NCI-H1694 (cell line): ENCODE measurements around the gene KRT38.
"Not testable (repeated sequence)": the region's sequence is repeated elsewhere in the genome, so short reads cannot be mapped to it uniquely, and the experiment has no call there.

Source experiments
- DNase-seq: peaks from one replicate; lab custom pipeline; 2025; lab: John Stamatoyannopoulos, UW

The KRT38 gene

DNA sequence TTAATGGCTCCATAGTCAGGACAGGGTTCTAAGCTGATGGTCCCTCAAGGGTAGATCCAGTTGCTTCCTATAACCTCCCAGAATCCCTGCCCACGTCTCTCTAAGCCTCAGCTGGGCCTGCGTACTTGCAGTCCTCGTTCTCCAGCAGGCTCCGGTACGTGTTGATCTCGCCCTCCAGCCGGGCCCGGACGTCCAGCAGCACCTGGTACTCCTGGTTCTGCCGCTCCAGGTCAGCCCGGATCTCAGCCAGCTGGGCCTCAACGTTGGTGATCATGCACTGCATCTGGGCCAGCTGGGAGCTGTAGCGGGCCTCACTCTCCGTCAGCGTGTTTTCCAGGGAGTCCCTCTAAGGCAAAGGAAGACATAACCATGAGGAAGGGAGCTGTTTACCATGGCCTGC lies 21.9 kb upstream of the KRT38 start:
- DNase-seq = no peak

DNA sequence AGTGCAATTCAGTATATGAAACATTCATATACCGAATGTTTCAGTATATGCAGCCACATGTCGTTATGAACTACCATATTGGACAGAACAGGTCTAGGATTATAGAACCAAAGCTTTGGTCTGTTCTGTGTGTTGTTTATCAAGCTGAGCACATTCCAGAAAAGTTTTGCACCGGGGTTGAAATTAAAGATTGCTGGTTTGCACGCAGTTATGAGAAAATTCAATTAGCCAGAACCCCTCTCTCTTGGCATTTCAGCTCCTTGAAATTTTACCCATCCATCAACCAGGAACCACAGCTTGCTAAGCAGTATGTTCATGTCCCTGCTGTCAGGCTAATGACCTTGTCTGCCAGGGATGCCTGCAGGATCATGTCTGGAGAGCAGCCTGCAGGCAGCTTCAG lies 16.9 kb upstream of the KRT38 start:
- DNase-seq = no peak

DNA sequence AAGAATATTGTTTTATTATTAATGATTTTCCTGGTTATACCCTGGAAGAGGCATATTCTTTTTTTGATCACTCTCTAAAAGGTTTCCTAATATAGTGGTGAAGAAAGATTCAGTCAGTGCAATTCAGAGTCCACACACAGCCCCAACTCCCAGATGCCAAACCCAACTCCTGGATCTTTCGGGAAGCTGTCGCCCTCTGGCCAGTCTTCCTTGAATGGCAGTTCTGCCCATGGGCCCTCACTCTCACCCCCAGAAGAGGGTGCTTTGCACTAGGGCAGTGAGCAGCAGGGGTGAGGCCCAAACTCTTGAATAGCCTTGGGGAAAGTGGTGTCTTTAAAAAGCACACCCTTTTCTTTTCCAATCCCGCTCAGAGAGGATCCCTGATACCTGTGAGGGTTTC lies 15.4 kb upstream of the KRT38 start:
- no peak for DNase-seq

DNA sequence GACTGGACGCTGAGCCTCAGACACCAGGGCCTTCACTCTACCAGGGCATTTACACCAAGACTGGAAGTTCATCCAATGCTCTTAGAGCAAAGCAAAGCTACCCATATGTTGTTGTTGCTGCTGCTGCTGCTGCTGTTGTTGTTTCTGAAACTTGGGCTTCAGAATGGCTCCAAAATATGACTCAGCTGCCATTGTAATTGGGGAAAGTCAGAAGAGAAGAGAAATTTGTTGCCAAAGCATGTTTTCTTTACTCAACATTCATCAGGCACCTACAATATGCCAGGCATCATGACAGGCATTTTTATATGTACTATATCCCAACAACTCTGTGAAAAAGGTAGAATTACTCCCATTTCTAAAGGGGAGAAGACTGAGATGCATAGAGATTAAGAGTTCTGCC lies 14.5 kb upstream of the KRT38 start:
- peak; percentile 19 for DNase-seq

DNA sequence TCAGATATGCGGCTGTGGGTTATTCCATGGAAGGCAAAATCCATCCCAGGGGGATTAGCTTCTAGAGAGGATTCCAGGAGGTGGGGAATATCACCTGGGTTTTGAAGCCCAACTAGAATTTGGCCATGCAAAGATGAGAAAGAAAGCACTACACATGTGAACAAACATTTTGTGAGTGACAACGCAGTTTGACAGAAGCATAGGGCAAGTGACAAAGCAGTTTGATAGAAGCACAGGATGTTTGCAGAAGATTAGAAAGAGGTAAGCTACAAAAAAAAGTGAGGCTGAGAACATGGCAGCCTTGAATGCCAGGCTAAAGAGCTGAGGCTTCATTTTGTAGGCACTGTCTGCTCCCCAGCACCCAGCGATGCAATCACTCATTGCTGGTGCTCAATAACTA lies 12.3 kb upstream of the KRT38 start:
- DNase-seq = no peak

DNA sequence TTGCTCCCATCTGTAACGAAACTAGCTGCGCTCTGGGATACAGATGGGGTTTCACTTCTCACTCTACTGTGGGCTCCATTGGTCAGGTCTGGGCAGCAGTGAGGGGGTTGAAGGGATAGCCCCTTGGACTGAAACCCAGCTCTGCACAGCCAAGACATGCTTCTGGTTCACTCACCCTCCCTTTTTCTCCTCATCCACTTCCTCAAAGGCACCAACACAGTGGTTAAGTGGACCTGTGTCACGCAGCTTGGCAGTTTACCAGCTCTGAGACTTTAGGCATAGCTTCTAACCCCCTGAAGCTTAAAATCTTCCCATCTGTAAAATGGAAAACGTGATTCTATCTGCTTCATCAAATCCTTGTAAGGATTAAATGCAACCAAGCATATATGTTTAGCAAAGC lies 11.5 kb upstream of the KRT38 start:
- DNase-seq = no peak

DNA sequence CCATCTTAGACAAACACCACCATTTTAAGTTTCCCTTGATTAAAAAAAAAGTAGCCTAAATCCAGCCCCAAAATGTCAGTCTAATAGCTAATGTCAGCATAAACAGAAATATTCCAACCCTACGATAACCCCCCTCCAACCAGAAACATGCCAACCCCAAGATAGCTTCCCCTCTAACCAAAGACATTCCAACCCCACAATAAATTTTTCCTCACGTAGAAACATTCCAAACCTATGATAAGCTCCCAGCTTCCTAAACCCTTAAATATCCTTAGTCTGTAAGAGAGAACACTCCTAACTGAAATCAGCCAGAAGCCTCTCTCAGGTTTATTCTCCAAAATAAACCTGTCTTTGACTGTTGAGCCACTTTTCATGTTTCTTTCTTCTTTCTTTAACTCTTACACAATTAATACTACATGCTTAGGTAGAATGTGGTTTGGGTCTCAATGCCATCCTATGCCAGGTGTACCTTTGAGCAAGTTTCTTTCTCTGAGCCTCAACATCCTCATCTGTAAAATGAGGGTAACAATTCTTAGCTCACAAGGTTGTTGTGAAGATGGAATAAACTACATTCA lies 10.5 kb upstream of the KRT38 start:
- DNase-seq = no peak

DNA sequence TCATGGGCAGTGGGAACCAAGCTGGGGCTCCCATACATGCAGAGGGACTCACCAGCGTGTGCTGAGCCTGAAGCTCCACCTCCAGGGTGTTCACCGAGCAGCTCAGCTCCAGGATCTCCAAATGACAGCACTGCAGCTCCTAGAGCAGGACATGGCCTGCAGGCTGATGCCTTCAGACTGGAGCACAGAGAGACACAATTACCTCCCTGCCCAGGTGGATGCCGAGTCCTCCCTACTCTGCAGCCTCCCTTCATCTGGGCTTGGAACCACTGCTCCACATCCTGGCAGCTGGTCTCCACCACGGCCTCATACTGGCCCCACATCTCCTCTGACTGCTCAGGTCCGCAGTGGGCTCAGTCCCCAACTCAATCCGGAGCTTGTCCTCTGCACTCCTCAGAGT lies 8.2 kb upstream of the KRT38 start:
- DNase-seq = no peak

DNA sequence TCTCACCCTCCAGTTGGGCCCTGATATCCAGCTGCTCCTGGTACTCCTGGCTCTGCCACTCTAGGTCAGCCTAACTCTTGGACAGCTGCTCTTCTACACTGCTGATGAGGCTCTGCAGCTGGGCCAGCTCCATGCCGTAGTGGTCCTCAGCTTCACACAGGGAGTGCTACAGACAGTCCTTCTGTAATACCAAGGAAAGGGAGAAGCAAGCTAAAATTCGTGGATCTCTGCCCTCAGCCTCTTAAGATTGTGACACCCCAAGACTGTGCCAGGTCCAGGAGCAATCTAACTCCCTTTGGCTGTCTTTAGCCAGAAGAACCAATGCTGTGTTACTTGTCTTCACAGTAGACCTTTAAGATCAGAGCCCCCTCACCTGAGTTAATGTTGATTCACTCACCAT lies 7.7 kb upstream of the KRT38 start:
- DNase-seq = no peak

DNA sequence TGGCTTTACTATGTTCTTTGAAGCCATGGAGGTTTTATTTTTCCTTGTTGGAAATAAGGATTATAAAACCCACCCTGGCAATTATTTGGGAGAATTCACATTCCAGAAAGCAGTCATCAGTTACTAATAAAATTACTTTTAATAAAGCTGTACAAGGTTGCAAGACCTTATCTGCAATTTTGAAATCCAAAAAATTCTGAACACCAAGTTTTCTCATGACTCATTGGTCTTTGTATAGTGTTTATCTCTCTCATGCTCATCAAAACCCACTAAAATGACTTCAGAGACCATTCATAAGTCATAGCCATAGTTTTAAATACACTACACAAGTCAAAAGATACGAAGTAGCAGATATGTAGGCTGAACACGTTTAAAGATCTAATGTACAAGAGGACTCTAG lies 6.0 kb upstream of the KRT38 start:
- no peak for DNase-seq

DNA sequence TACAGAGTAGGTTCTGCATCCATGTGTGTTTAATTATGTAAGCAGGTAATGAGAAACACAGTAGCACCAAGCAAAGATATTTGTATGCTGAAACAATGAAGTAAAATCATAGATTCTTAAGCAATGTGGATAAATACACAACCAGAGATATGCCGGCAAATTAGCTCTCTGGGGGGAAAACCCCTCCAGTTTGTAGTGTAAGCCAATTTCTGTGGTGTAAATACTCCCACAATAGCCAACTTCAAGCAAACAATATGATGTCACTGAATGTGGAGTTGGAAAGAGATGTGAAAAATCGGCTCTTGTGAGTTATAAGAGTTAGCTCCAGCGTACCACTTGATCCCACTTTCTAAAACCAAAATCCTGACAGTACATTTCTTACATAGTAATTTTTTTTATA lies 3.9 kb upstream of the KRT38 start:
- DNase-seq = no peak

DNA sequence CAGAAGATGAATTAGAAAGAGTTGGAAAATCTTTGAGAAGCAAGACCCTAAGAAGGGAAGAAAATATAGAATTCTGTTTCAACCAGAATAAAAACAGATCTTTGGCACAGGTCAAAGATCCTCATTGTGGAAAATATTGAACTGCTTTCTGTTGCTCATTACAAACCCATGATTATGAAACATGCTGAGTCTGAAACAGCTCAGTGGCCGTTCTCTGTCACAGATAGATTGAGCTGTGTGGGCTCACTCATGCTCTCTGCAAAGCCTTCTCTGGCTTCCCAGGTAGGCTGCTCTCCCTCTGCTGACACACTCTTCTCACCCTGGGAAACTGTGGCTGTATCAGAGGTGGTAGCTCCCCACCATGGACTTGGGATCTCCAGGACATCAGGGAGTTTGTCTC lies 3.4 kb upstream of the KRT38 start:
- DNase-seq = no peak

DNA sequence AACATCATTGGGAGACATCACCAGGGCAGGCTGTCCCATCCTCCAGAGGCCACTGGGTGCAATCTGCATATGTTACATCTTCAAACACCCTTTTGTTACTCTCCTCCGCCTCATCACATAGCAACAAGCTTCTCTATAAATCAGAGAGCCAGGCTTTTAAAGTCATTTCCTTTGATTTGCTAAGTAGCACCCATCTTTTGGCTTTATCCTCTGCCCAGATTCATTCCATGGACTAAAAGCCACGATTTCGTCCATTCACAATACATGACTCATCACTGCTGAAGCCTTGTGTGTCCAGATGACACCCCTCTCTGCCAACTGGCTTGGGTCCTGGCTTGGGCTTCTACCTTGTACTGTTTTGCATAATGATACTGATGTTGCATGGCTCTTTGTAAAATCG lies 2.0 kb upstream of the KRT38 start:
- DNase-seq = no peak

DNA sequence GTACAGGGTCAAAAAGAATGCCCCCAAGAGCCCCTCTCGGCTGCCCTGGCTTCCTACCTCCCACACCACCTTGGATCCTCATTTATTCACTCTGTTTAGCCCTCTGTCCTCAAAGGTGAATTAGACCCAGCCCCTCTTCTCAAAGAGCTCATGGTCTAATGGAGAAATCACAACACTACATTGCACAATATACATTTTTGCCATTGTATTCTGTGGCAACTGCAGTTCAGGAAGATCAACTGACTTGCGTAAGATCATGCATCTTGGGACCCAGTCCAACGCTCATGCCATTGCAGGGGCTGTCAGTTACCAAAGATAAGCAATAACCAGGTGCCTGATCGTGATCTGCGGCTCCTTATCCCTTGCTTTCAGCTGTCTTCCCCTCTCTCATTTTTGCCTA lies 1.4 kb downstream of the KRT38 start:
- no peak for DNase-seq

DNA sequence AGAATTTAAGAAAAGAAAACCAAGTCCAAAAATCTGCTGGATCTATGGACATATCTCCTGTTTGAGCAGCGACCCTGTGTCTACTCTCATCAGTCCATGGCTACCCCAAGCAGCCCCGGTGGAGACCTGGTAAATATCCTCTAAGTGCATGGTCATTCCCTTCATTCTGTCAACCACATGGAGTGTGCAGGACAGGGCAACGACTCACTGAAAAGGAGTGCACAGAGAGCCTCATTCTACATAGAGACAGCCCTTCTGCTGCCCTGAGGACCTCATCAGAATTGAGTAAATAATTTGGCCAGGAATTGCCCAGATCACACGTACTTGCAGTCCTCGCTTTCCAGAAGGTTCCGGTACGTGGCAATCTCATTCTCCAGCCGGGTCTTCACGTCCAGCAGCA lies 3.0 kb downstream of the KRT38 start:
- DNase-seq = no peak

DNA sequence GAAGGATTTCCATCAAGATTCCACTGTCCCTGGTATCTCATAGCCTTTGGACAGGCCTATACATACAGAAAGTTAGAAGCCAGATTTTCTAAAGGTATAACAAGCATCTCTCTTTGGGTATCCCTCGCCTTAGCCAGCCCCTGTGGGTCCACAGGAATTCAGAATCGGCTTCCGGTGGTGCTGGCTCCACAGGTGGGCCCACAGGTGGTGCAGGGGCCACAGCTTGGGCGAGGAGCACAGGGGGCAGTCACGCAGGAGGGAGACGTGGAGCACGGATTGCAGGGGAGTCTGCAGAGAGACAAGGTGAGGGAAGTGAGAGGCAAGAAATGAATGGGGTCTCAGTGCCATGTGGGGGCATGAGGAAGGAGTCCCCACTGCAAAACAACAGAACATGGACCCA lies 3.5 kb downstream of the KRT38 start:
- DNase-seq = no peak

DNA sequence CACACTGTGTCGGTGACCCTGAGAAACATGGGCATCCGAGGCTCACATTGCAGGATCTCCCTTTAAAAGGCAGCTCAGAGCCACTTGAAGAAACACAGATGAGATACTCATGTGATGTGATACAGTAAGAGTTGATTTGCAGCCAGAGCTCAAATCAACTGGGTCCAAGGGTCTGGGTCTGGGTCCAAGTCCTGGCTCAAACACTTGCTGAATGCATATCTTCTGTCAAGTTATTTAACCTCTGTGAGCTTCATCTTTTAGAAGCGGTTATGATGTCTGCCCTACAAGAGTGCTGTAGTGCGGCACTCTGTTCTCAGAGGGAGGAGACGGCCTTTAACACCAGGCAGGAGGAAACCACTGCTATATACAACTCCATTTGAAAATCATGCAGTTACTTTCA lies 6.4 kb downstream of the KRT38 start:
- DNase-seq = no peak

DNA sequence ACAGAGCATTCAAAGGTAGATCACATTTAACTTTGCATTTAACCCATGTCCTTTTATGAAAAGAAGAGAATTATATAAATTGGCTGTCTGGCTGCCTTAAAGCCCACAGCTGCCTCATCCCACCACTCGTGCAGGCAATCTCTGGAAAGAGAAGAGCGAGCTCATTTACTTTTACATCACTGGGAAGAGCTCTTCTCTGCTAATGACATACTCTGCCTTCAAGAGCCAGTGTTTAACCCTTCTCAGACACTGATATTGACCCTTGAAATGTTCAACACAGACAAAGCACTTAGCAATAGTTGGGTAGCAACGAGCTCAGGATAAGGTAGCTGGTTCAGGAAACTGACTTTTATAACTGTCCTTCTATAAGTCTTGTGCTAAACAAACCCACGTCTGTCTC lies 6.8 kb downstream of the KRT38 start:
- DNase-seq = no peak

DNA sequence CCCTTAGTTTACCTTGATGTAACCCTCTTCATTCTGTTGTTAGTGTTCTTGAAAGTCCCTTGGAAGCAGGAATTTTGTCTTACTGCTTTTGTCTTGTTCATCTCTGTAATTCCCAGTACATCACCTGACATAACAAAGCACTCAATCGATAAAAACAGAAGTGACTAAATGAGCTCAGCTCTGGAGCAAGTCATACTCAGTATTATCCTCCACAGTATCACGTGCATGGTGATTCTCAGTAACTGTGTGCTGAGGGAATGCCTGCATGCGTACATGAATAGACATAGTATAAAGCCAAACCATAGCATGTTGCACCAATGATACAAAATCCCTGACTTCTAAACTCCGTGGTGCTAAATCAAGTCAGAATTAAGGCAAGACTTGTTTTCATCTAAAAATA lies 7.2 kb downstream of the KRT38 start:
- no peak for DNase-seq

DNA sequence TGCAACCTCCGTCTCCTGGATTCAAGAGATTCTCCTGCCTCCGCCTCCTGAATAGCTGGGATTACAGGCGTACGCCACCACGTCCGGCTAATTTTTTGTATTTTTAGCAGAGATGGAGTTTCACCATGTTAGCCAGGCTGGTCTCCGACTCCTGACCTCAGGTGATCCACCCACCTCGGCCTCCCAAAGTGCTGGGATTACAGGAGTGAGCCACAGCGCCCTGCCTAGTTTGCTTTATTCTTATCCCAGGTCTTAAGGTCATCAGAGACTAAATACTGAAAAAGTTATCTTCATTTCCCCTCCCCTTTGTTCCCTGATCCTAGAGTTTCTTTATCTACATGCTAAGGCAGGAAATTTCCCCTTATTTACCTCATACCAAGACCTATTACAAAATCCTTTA lies 10.4 kb downstream of the KRT38 start:
- DNase-seq = not testable (repeated sequence)

DNA sequence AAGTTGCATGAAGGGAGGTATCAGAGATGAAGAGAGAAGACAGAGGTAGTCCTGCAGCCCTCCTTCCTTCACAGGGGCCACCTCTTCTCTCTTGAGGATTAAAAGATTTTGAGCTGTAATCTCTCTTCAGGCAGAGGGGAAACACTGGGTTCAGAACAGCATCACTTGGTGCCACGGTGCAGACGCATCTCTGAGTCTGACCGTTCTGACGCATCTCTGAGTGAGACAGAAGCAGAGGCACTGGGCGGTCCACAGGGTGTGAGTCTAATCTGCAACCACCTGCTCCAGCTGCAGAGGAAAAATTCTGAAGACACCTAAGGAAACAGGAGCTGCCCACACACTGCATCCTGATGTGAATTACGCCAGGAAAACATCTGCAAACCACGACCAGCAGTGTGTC lies 11.1 kb downstream of the KRT38 start:
- no peak for DNase-seq

DNA sequence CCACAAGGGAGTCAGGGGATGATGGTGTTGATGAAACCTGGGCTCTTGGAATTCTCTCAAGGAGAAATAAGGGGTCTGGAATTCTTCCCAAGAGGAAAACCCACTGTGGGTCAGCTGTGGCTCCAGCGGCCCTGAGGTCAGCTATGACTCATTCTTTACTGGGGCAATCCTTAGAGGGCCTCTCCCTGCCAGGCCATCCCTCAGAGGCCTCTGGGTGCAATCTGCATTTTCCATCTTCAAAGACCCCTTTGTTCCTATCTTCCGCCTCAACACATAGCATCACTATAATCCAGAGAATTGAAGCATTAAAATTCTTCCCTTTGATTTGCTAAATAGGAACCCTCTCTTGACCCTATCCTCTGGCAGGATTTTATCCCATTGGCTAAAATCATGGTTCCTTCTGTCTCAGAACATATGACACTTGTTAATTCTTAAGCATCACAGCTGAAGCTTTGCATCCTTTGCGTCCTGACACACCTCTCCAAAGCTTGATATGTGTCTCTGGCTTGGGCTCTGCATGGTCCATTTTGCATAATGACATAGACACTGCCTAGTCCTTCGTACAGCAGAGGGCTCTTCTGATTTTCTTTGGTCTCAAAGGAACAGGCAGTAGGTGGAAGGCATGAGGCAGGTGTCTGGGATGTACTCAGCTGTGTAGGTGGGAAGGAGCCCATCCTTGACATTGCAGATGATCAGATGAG lies 12.0 kb downstream of the KRT38 start:
- no peak for DNase-seq

DNA sequence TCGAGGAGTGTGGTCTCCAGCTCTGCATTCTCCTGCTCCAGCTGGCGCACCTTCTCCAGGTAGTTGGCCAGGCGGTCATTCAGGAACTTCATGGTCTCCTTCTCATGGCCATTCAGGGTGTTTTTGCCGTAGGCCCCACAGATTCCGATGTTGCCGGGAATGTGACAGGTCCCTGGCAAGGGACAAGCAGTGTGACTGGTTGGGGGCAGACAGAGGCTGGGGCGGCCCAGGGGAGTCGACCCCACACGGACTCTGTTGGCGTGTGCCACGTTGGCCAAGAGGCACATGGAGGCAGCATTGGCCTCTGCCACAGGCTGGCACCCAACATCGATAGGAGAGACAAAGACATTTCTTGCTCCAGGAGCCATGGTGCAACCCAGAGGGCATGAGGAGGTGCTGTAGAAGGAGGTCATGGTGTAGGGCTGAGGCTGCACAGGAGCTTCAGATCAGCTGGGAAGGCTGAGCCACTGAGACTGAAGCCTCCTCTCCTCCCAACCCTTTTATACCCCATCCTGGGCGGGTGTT lies 16.6 kb downstream of the KRT38 start, which contains the start of gene KRT37:
TSS of gene KRT37 (minus strand) at position 475 of the 525 bp plus-strand sequence. CDS start at position 413, 62 bp downstream.
- no peak for DNase-seq

DNA sequence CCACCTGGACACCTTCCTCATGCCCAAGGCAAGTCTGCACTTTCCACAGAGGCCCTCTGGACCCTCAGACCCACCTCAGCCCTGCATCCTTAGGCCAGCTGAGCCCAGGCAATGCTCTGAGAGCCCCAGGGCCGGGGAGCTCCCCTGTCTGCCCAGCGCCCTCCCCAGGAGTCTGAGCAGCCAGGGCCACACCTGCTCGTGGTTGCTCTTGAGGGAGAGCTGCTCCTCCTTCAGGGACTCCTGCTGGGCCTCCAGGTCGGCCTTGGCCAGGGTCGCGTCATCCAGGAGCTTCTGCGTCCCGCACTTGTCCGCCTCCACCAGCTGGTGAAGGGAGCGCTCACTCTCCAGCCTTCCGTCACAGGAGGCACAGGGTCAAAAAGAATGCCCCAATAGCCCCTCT lies 18.2 kb downstream of the KRT38 start:
- not testable (repeated sequence) for DNase-seq
